A549 (cell line): ENCODE data around the gene IRF2BPL. TPM values are rescaled to one million over a fixed set of nuclear protein-coding genes. Genes with fewer than 3 reads are reported as not detected.
A peak's percentile ranks its signal among the peaks of the same experiment; 100 is the strongest.

Experiments used
- ATAC-seq, 2 experiments: fragments of 200-7000 bp in 1 of 2; fragments of >200 bp in 1 of 2; cut with Nextera tagmentation in 1 of 2; cut with Tn5 transposase in 1 of 2; 3 replicates each; pipeline versions ENCODE4 v1.8.0 to v1.9.1; 2018 to 2020; ENCODE audit warnings: mild to moderate bottlenecking in 1 of 2, moderate library complexity in 1 of 2
- CTCF ChIA-PET: fragments of 300-600 bp; sonication (Branson Sonifier 250); formaldehyde crosslinking; extraction: SDS; loops from one replicate; lab custom pipeline; 2021; ENCODE audit warnings: antibody characterized with exemption, inconsistent platforms; lab: Yijun Ruan, JAX
- POLR2A ChIA-PET: fragments of 350-600 bp; formaldehyde crosslinking; extraction: SDS; loops from one replicate; lab custom pipeline; 2021; ENCODE audit warnings: antibody characterized with exemption, inconsistent platforms; lab: Yijun Ruan, JAX
- DNase-seq, 2 experiments: peaks; one replicate each; pipeline versions ENCODE4 v3.0.0 to v3.0.0-alpha.2; 2011 to 2016; ENCODE audit warnings: low read depth in 1 of 2, low spot score in 1 of 2
- FAIRE-seq: peaks from 2 replicates; lab custom pipeline; 2011; peaks lifted over from hg19 to GRCh38; lab: Jason Lieb, UNC
- H3K27ac ChIP-seq, 2 experiments: fragments of >200 bp; sonication (Bioruptor Twin); formaldehyde crosslinking; 3 replicates each; pipeline ENCODE4 v1.5.1; 2016 to 2017
- H3K4me1 ChIP-seq: fragments of >200 bp; sonication (Bioruptor Twin); formaldehyde crosslinking; 3 replicates; pipeline ENCODE4 v1.6.1; 2016
- H3K4me2 ChIP-seq: fragments of >200 bp; sonication (Bioruptor Twin); formaldehyde crosslinking; 3 replicates; pipeline ENCODE4 v1.6.1; 2016
- H3K4me3 ChIP-seq: fragments of >200 bp; sonication (Bioruptor Twin); formaldehyde crosslinking; 3 replicates; pipeline ENCODE4 v1.5.1; 2016
- H3K9me3 ChIP-seq: fragments of >200 bp; sonication (Bioruptor Twin); formaldehyde crosslinking; 3 replicates; pipeline ENCODE4 v1.6.1; 2016
- BCL3 ChIP-seq: fragments of >200 bp; sonication (Bioruptor Twin); formaldehyde crosslinking; IDR thresholded peaks from 3 replicates; pipeline ENCODE4 v1.6.1; 2016
- CBX2 ChIP-seq: fragments of 200-600 bp; sonication (generic); IDR thresholded peaks from 2 replicates; pipeline ENCODE4 v1.6.1; 2016; ENCODE audit warnings: low read depth, mild to moderate bottlenecking, borderline replicate concordance
- CBX8 ChIP-seq: fragments of 200-600 bp; sonication (generic); IDR thresholded peaks from 2 replicates; pipeline ENCODE4 v1.6.1; 2016
- CEBPB ChIP-seq, 2 experiments: fragments of >200 bp in 1 of 2; sonication (Bioruptor Twin) in 1 of 2; formaldehyde crosslinking in 1 of 2; IDR thresholded peaks; 2 replicates each; pipeline ENCODE4 v1.6.1; 2012 to 2016
- CHD4 ChIP-seq: fragments of 200-600 bp; sonication (generic); IDR thresholded peaks from 2 replicates; pipeline ENCODE4 v1.6.1; 2016; ENCODE audit warnings: antibody characterized with exemption, mild to moderate bottlenecking, borderline replicate concordance
- EHF ChIP-seq: fragments of 250-450 bp; sonication (Bioruptor Pico); IDR thresholded peaks from 2 replicates; pipeline ENCODE4 v1.5.0; 2020; ENCODE audit warnings: mild to moderate bottlenecking
- ELK1 ChIP-seq: fragments of 150-350 bp; IDR thresholded peaks from 2 replicates; pipeline ENCODE4 v1.6.1; 2014; ENCODE audit warnings: low read depth, mild to moderate bottlenecking, low read length
- FOSB ChIP-seq: fragments of 250-450 bp; sonication (Bioruptor Pico); IDR thresholded peaks from 2 replicates; pipeline ENCODE4 v1.5.0; 2020; ENCODE audit warnings: mild to moderate bottlenecking, moderate library complexity
- HEYL ChIP-seq: fragments of 250-450 bp; sonication (Bioruptor Pico); IDR thresholded peaks from 2 replicates; pipeline ENCODE4 v1.8.0; 2021; ENCODE audit warnings: mild to moderate bottlenecking, moderate library complexity
- HMGXB4 ChIP-seq: fragments of 250-450 bp; sonication (Bioruptor Pico); IDR thresholded peaks from 2 replicates; pipeline ENCODE4 v1.5.0; 2021; ENCODE audit warnings: mild to moderate bottlenecking, moderate library complexity, borderline replicate concordance
- JUNB ChIP-seq: fragments of >200 bp; sonication (Bioruptor Twin); formaldehyde crosslinking; IDR thresholded peaks from 2 replicates; pipeline ENCODE4 v1.6.1; 2016
- MYC ChIP-seq: IDR thresholded peaks from 2 replicates; pipeline ENCODE4 v1.6.1; 2012; ENCODE audit warnings: mild to moderate bottlenecking, inconsistent platforms, low read length, improper control_type of control experiment, borderline replicate concordance
- PBX3 ChIP-seq: IDR thresholded peaks from 2 replicates; pipeline ENCODE4 v1.6.1; 2012
- POLR2A ChIP-seq: IDR thresholded peaks from 2 replicates; pipeline ENCODE4 v1.6.1; 2012; ENCODE audit warnings: mild to moderate bottlenecking, low read length
- RARB ChIP-seq: fragments of 250-450 bp; sonication (Bioruptor Pico); IDR thresholded peaks from 2 replicates; pipeline ENCODE4 v1.8.0; 2021; ENCODE audit warnings: mild to moderate bottlenecking, moderate library complexity
- USF2 ChIP-seq: fragments of 450-650 bp; IDR thresholded peaks from 2 replicates; pipeline ENCODE4 v1.6.1; 2014; ENCODE audit warnings: antibody characterized with exemption
- ZC3H11A ChIP-seq: fragments of 450-650 bp; IDR thresholded peaks from 2 replicates; pipeline ENCODE4 v1.6.1; 2014; ENCODE audit warnings: antibody characterized with exemption, mild to moderate bottlenecking
- ZNF302 ChIP-seq: fragments of 250-450 bp; sonication (Bioruptor Pico); IDR thresholded peaks from 2 replicates; pipeline ENCODE4 v1.9.0; 2021; ENCODE audit warnings: inconsistent platforms, mild to moderate bottlenecking, moderate library complexity
- WGBS: methylation state at CpG from one replicate; pipeline ENCODE4 v1.1.6; 2017; ENCODE audit errors: missing lambda C conversion rate; 5-methylcytosine and 5-hydroxymethylcytosine counted together
- polyA plus RNA-seq, 4 experiments: library from polyadenylated mRNA; depleted of rRNA in 3 of 4; stranded (reverse); fragments of >200 nt; fragmentation: RNase III in 1 of 4; extraction: RNeasy Plus Mini Kit Qiagen cat#74134 plus additional on column Dnase treatment in 1 of 4; gene quantifications; 2 replicates in 3 of 4; 3 replicates in 1 of 4; pipeline ENCODE4 v1.2.3, GENCODE V29; 2011 to 2017
- TF ChIP-seq, protein P1 (sequence below): fragments of >200 bp; sonication (Bioruptor Twin); formaldehyde crosslinking; IDR thresholded peaks from 2 replicates; pipeline ENCODE4 v1.6.1; 2016

The IRF2BPL gene
- polyA plus RNA-seq, 2 of the 4 experiments (the other 2 are of a cell fraction): 18.1 to 28.3 TPM

DNA sequence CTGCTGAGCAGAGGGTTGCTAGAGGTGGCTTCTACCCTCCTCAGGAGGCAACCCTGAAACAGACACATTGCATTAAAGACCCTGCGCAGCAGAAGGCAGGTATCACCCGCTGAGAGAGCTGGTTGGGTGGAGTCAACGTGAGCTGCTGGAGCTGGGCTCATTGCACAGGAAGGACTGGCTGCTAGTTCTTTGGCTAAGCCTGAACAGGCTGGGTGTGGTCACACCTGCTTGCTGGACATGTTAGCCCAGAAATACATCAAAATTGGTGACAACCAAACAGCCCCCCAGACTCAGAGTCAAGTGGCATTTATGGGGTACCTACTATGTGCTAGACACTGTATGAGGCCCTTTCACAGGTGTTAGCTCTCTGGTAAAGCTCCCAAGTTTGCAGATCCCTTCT lies 33.8 kb upstream of the IRF2BPL start:
- no peak for ATAC-seq
- no peak for TF ChIP-seq CBX2
- TF ChIP-seq ELK1: no peak
- TF ChIP-seq CHD4: no peak
- TF ChIP-seq HMGXB4 (CRISPR knock-in tag): no peak
- no peak for TF ChIP-seq HEYL (CRISPR knock-in tag)
- TF ChIP-seq, protein P1, sequence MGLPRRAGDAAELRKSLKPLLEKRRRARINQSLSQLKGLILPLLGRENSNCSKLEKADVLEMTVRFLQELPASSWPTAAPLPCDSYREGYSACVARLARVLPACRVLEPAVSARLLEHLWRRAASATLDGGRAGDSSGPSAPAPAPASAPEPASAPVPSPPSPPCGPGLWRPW: no peak
- TF ChIP-seq FOSB (CRISPR knock-in tag): no peak
- no peak for TF ChIP-seq EHF
- TF ChIP-seq BCL3: no peak
- TF ChIP-seq MYC: no peak
- no peak for TF ChIP-seq CEBPB (IDR thresholded peaks at IDR 0.05)
- TF ChIP-seq RARB (CRISPR knock-in tag): no peak
- TF ChIP-seq, all 56 proteins: peak for 0
- no peak overlapping the region for H3K4me2 ChIP-seq
- H3K4me1 ChIP-seq: peaks cover 21% of the 10 kb centered on the region; the same call in 2 of the 3 replicates
- 94% methylated on average over 3 of the region's 3 CpGs for WGBS
- FAIRE-seq (no peak), DNase-seq (no peak)
- peak overlapping the region in 1 of 2 experiments; percentile 58; a peak in 3 of 6 replicates for H3K27ac ChIP-seq
- ChIA-PET POLR2A (no interaction called here), CTCF (interaction anchor here (1.0 to 22.6 kb wide), 8 partner anchors 9 to 188 kb away, joined by 4 to 676 read pairs (median 68); partner anchors contain the start of gene IRF2BPL)
- no peak overlapping the region for H3K4me3 ChIP-seq
- no peaks in the 10 kb centered on the region for H3K9me3 ChIP-seq

DNA sequence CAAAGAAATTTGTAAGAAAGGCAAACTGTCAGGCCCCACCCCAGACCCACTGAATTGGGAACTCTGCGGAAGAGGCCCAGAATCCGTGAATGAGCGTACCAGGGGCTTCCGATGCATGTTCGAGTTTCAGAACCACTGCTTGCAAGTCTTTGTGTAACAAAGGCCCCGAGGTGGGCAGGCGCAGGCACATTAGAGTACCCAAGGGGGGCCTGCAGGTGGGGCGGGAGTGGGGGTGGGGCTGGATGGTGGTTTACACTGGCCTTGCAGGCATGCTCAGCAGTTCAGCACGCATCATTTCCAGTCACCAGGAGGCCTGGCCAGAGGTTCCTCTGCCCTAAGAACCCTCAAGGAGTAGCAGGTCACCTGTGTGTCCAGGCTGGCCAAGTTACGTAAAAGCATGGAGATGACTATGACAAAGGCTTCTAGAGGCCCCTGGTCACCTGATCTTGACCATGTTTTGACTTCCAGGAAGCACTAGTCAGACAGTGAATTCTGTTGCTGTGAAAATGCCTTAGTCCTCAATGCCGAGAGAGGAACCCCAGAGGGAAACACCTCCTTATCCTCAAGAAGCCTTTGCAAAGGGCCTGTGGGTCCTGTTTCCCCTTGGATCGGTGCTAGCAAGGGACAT lies 33.2 kb upstream of the IRF2BPL start:
- H3K27ac ChIP-seq: peak overlapping the region in 1 of 2 experiments; percentile 58; a peak in 3 of 6 replicates
- ChIA-PET POLR2A (no interaction called here), CTCF (interaction anchor here (1.2 to 22.6 kb wide), 9 partner anchors 8 to 187 kb away, joined by 5 to 676 read pairs (median 69); partner anchors contain the start of gene IRF2BPL)
- ATAC-seq: no peak
- peaks cover 16% of the 10 kb centered on the region; the same call in 2 of the 3 replicates for H3K4me1 ChIP-seq
- no peak for FAIRE-seq
- H3K9me3 ChIP-seq: no peaks in the 10 kb centered on the region
- DNase-seq: no peak
- H3K4me3 ChIP-seq: no peak overlapping the region
- H3K4me2 ChIP-seq: no peak overlapping the region
- TF ChIP-seq JUNB: no peak
- TF ChIP-seq PBX3: no peak
- no peak for TF ChIP-seq ZNF302 (CRISPR knock-in tag)
- no peak for TF ChIP-seq CBX8
- no peak for TF ChIP-seq MYC
- TF ChIP-seq ZC3H11A: no peak
- TF ChIP-seq CHD4: no peak
- no peak for TF ChIP-seq USF2
- TF ChIP-seq, protein P1: no peak
- no peak for TF ChIP-seq POLR2A
- 94% methylated on average over 11 of the region's 12 CpGs for WGBS
